CD4-positive, alpha-beta T cell (primary cell): ENCODE results near the gene CENPVL2. TPM values are rescaled to one million over a fixed set of nuclear protein-coding genes. Genes with fewer than 3 reads are reported as not detected.
"Not testable (repeated sequence)": the region's sequence is repeated elsewhere in the genome, so short reads cannot be mapped to it uniquely, and the experiment has no call there.

Source experiments
- ATAC-seq: fragments of 200-7000 bp; cut with Tn5 transposase; one replicate; pipeline ENCODE4 v1.10.0; 2022; ENCODE audit warnings: mild to moderate bottlenecking; ENCODE audit not compliant: poor library complexity
- CTCF ChIA-PET: fragments of 350-600 bp; sonication (Branson Sonifier 250); formaldehyde crosslinking; loops from one replicate; lab custom pipeline; 2021; ENCODE audit warnings: antibody characterized with exemption, inconsistent platforms; lab: Charles Lee
- POLR2A ChIA-PET: fragments of 350-600 bp; sonication (Branson Sonifier 250); formaldehyde crosslinking; loops from one replicate; lab custom pipeline; 2021; ENCODE audit warnings: antibody characterized with exemption, inconsistent platforms; lab: Charles Lee
- DNase-seq, 14 experiments: peaks; one replicate each; pipeline ENCODE4 v3.0.0-alpha.2; 2013 to 2020; ENCODE audit warnings: mixed read lengths in 2 of 14
- H3K27ac ChIP-seq, 2 donors: one replicate each; pipeline versions ENCODE4 v1.5.1 to v1.7.0; 2013; ENCODE audit warnings: low read length in 2 of 2, low read depth in 1 of 2, mild to moderate bottlenecking in 1 of 2
- H3K27me3 ChIP-seq, 2 experiments: 1 replicate in 1 of 2; 2 replicates in 1 of 2; pipeline versions ENCODE4 v1.6.1 to v1.7.0; 2013; ENCODE audit warnings: low read length in 2 of 2, control low read depth in 1 of 2, mild to moderate bottlenecking in 1 of 2, moderate library complexity in 1 of 2; ENCODE audit not compliant: insufficient read depth in 2 of 2, control insufficient read depth in 1 of 2
- H3K36me3 ChIP-seq: one replicate; pipeline ENCODE4 v1.6.1; 2013; ENCODE audit warnings: low read length, control low read depth; ENCODE audit not compliant: insufficient read depth
- H3K4me1 ChIP-seq: one replicate; pipeline ENCODE4 v1.6.1; 2013; ENCODE audit warnings: low read length, control low read depth; ENCODE audit not compliant: insufficient read depth
- H3K4me3 ChIP-seq: one replicate; pipeline ENCODE4 v1.5.1; 2013; ENCODE audit warnings: mild to moderate bottlenecking, low read length, moderate library complexity
- H3K9me3 ChIP-seq, 2 experiments: 1 replicate in 1 of 2; 2 replicates in 1 of 2; pipeline versions ENCODE4 v1.6.1 to v1.7.0; 2013; ENCODE audit warnings: low read length in 2 of 2, mild to moderate bottlenecking in 2 of 2, control low read depth in 1 of 2, moderate library complexity in 1 of 2; ENCODE audit not compliant: control insufficient read depth in 1 of 2, insufficient read depth in 1 of 2
- H3K27ac Mint-ChIP-seq: one replicate; pipeline ENCODE4 v1.8.0; 2020; ENCODE audit warnings: mixed read lengths
- H3K27me3 Mint-ChIP-seq: one replicate; pipeline ENCODE4 v1.8.0; 2021; ENCODE audit warnings: mixed read lengths
- H3K36me3 Mint-ChIP-seq: one replicate; pipeline ENCODE4 v1.8.0; 2021; ENCODE audit warnings: low read depth, mixed read lengths
- H3K4me1 Mint-ChIP-seq: one replicate; pipeline ENCODE4 v1.8.0; 2021; ENCODE audit warnings: low read depth, mixed read lengths
- H3K4me3 Mint-ChIP-seq: one replicate; pipeline ENCODE4 v1.8.0; 2020; ENCODE audit warnings: mild to moderate bottlenecking, mixed read lengths
- H3K9me3 Mint-ChIP-seq: one replicate; pipeline ENCODE4 v1.8.0; 2020; ENCODE audit warnings: mixed read lengths
- intact Hi-C, 2 experiments: fragments of 100-400 bp; cut with DNase I in 1 of 2; cut with micrococcal nuclease in 1 of 2; formaldehyde crosslinking; loops; one replicate each; pipeline versions ENCODE4 v1.15.1 to v1.9.0; 2023 to 2025; cut with DNase I, micrococcal nuclease
- total RNA-seq, 174 experiments: library from RNA in 2 of 174; stranded (reverse) in 2 of 174; gene quantifications; one replicate each; pipeline ENCODE4 v1.2.3 and lab custom pipeline; 2021 to 2026
- TF ChIP-seq, protein P1 (sequence below): fragments of 200-600 bp; IDR thresholded peaks from one replicate; pipeline ENCODE4 v1.8.0; 2022; ENCODE audit warnings: antibody characterized with exemption, mild to moderate bottlenecking

The CENPVL2 gene
- total RNA-seq, 2 experiments from 2014 or later = not detected

DNA sequence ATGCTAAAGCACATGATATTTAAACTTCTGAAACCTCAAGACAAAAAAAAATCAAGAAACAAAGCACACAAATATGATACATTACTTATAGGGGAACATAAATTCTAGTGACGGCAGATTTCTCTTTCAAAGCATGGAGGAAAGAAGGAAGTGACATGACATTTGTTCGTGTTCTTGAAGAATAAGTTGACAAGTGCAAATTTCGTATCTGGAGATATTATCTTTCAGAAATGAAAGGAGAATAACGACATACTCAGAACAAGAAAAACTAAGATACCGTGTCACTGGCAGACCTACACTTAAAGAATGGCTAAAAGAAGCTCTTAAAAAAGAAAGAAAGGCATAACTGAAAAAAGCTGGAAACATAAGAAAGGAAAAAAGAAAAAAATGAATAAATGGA is 16.6 kb downstream of the CENPVL2 start:
- Mint-ChIP-seq H3K36me3 (no peaks in the 10 kb centered on the region), H3K4me1 (peaks cover 5% of the 10 kb centered on the region), H3K9me3 (no peaks in the 10 kb centered on the region), H3K27me3 (peaks cover 5% of the 10 kb centered on the region), H3K4me3 (no peak overlapping the region), H3K27ac (no peak overlapping the region)
- intact Hi-C loops = no loop called here
- H3K4me1 ChIP-seq = no peaks in the 10 kb centered on the region
- ATAC-seq (no peak), DNase-seq (no peak)
- ChIA-PET POLR2A (no interaction called here), CTCF (interaction anchor here (0.6 kb wide), 1 partner anchor 595 kb away, joined by 7 read pairs; no protein-coding TSS in a partner anchor)
- H3K4me3 ChIP-seq = no peak overlapping the region
- no peaks in the 10 kb centered on the region for H3K27me3 ChIP-seq
- TF ChIP-seq, protein P1, sequence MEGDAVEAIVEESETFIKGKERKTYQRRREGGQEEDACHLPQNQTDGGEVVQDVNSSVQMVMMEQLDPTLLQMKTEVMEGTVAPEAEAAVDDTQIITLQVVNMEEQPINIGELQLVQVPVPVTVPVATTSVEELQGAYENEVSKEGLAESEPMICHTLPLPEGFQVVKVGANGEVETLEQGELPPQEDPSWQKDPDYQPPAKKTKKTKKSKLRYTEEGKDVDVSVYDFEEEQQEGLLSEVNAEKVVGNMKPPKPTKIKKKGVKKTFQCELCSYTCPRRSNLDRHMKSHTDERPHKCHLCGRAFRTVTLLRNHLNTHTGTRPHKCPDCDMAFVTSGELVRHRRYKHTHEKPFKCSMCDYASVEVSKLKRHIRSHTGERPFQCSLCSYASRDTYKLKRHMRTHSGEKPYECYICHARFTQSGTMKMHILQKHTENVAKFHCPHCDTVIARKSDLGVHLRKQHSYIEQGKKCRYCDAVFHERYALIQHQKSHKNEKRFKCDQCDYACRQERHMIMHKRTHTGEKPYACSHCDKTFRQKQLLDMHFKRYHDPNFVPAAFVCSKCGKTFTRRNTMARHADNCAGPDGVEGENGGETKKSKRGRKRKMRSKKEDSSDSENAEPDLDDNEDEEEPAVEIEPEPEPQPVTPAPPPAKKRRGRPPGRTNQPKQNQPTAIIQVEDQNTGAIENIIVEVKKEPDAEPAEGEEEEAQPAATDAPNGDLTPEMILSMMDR = no peak
- H3K9me3 ChIP-seq = no peaks in the 10 kb centered on the region
- H3K27ac ChIP-seq = no peak overlapping the region
- H3K36me3 ChIP-seq = no peaks in the 10 kb centered on the region

DNA sequence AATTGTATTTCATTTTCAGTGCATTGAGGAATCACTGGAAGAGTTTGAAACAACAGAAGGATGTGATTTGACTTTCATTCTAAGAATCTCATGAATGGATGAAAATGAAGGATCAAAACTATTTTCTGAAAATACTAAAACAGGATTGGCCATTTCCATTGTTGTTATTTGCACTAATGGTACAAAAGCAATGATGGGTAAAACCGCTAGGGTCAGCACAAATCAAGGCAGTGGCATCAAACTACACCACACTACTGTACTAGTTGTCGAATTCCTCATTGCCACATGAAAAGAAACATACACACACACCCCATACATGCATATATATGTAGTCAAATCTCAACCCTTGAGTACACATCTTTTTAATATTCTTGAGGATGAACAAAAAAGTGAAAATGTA is 39.3 kb downstream of the CENPVL2 start:
- no peaks in the 10 kb centered on the region for H3K9me3 ChIP-seq
- Mint-ChIP-seq H3K27ac (no peak overlapping the region), H3K27me3 (peaks cover 38% of the 10 kb centered on the region), H3K36me3 (no peaks in the 10 kb centered on the region), H3K9me3 (no peaks in the 10 kb centered on the region), H3K4me3 (no peak overlapping the region), H3K4me1 (no peaks in the 10 kb centered on the region)
- TF ChIP-seq, protein P1 = no peak
- H3K27ac ChIP-seq = no peak overlapping the region
- intact Hi-C loops = loop anchor here in 1 of 2 experiments (5.0 kb wide), 1 partner anchor 159 kb away; no protein-coding TSS in a partner anchor
- DNase-seq (no peak), ATAC-seq (no peak)
- ChIA-PET POLR2A (interaction anchor here (0.5 kb wide), 1 partner anchor 618 kb away, joined by 3 read pairs; no protein-coding TSS in a partner anchor), CTCF (no interaction called here)
- H3K4me1 ChIP-seq = no peaks in the 10 kb centered on the region
- H3K36me3 ChIP-seq = no peaks in the 10 kb centered on the region
- H3K27me3 ChIP-seq = peaks cover 3 to 8% of the 10 kb centered on the region in 2 experiments
- no peak overlapping the region for H3K4me3 ChIP-seq

DNA sequence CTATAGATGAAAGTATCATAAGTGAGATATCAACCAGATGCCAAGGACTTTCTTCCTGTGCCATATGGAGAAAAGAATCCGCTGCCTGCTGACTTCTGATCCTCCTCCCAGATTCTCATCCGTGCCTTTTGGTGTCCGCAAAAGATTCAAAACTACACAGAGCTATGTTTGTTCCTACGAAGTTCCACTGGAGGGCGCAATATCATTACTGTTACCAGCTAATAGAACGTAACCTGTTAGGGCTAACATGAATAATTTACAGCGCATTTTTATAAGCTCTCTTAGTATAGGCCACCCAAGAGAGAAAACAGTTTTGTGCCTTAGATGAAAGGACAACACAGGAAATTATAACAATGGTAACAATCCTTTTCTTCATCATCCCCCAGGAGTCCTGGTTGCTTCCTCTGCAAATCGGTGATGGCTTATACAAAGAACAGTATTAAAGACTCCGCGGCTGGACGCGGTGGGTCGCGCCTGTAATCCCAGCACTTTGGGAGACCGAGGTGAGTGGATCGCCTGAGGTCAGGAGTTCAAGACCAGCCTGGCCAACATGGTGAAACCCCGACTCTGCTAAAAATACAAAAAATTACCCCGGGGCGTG is 41.1 kb downstream of the CENPVL2 start:
- no peaks in the 10 kb centered on the region for H3K4me1 ChIP-seq
- peaks cover 3 to 16% of the 10 kb centered on the region in 2 experiments for H3K27me3 ChIP-seq
- no peaks in the 10 kb centered on the region for H3K36me3 ChIP-seq
- ChIA-PET POLR2A (interaction anchor here (1.1 kb wide), 1 partner anchor 620 kb away, joined by 3 read pairs; no protein-coding TSS in a partner anchor), CTCF (interaction anchor here (1.1 kb wide), 1 partner anchor 620 kb away, joined by 5 read pairs; no protein-coding TSS in a partner anchor)
- no peak overlapping the region for H3K27ac ChIP-seq
- peaks cover 42% of the 10 kb centered on the region for H3K27me3 Mint-ChIP-seq
- intact Hi-C loops = loop anchor here in 1 of 2 experiments (5.0 kb wide), 1 partner anchor 161 kb away; no protein-coding TSS in a partner anchor
- H3K4me3 Mint-ChIP-seq = no peak overlapping the region
- ATAC-seq = no peak
- no peaks in the 10 kb centered on the region for H3K9me3 Mint-ChIP-seq
- no peak overlapping the region for H3K4me3 ChIP-seq
- no peaks in the 10 kb centered on the region for H3K36me3 Mint-ChIP-seq
- no peak overlapping the region for H3K27ac Mint-ChIP-seq
- TF ChIP-seq, protein P1 = peak; percentile 34
- no peaks in the 10 kb centered on the region for H3K4me1 Mint-ChIP-seq
- H3K9me3 ChIP-seq = no peaks in the 10 kb centered on the region
- peak in 4 of 14 experiments; percentile 6 to 44 (median 24) for DNase-seq

DNA sequence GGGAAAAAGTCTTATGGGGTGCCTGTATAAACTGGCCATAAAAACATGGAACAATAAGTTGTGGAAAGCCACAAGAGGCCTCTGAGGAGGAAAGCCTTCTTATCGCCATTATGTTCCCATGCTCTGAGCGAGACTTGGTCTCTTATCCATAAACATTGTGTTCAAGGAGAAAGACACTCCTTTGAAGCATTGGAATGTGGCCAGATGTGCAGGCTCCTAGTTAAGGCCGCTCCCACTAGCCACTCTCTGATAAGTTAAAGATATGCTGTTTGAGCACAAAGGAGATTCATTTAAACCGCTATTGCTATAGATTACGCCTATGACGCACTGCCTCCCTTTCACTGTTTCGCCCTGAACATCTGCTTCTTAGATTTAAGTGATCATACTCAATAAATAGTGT is 46.1 kb downstream of the CENPVL2 start:
- H3K4me3 Mint-ChIP-seq, H3K4me3 ChIP-seq, H3K27ac Mint-ChIP-seq, H3K36me3 Mint-ChIP-seq, H3K9me3 Mint-ChIP-seq, H3K36me3 ChIP-seq, CTCF ChIA-PET, ATAC-seq, H3K4me1 ChIP-seq, H3K27ac ChIP-seq, POLR2A ChIA-PET, DNase-seq, H3K9me3 ChIP-seq, H3K4me1 Mint-ChIP-seq, intact Hi-C loops: not testable (repeated sequence)
- peaks cover 41% of the 10 kb centered on the region for H3K27me3 Mint-ChIP-seq
- H3K27me3 ChIP-seq = peaks cover 3 to 16% of the 10 kb centered on the region in 2 experiments
